T-helper 1 cell treated with Interleukin-12 subunit alpha and Interleukin-12 subunit beta and Interleukin-4 antibody, amounts not matched to agents 30 ng/mL and 1 ng/mL, for 36 hours (primary cell): Measurements from ENCODE around the gene TRAF1. TPM values are rescaled to one million over a fixed set of nuclear protein-coding genes. Genes with fewer than 3 reads are reported as not detected.

ENCODE experiments used
- intact Hi-C: fragments of 100-400 bp; cut with micrococcal nuclease; formaldehyde crosslinking; loops from one replicate; pipeline ENCODE4 v1.15.1; 2024
- total RNA-seq: library from RNA; stranded (reverse); gene quantifications from 2 replicates; pipeline ENCODE4 v1.2.3, GENCODE V29; 2022

Gene TRAF1
- total RNA-seq, 1 donor from 2014 or later = 97.7 TPM

DNA sequence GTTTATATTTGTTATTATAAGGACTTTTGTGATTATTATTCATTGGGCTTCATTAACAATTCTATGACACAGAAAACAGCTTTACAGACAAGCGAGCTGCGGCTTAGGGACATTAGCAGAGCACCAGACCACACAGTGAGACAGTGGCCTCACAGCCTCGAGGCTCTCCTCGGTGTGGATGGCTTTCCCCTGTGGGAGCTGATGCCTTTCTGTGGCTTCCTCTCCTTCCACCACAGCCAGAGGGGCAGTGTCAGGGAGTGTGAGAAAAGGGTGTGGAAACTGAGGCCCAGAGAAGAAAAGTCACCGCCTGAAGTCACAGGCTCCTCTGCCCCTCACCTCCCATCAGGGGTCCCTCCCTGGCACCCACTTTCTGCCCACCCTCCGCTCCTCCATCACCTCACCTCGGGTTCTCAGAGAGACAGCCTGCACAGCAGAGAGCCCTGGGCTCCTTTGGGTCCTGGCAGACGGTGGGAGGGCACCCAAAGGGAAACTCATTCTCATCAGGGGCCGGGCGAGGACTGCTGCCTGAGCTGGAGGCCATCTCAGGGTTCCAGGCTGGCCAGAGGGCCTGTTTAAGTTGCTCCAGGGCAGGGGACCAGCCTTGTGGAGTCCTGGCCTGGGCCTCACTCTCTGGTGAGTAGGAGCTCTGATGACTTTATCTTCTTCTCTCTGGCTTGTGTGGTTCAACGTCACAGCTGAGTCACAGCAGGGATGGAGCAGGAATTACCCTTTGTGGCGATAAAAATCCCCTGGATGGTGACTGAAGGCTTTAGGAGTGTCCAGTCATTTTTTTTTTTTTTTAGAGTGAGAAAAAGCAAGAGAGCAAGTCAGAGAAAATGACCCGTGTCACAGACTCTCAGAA, 830 bp downstream of the TRAF1 start:
- intact Hi-C loops = loop anchor here (1.0 to 2.0 kb wide), 10 partner anchors 9 to 275 kb away; partner anchors contain the start of genes CNTRL, FBXW2, MEGF9 and RAB14

DNA sequence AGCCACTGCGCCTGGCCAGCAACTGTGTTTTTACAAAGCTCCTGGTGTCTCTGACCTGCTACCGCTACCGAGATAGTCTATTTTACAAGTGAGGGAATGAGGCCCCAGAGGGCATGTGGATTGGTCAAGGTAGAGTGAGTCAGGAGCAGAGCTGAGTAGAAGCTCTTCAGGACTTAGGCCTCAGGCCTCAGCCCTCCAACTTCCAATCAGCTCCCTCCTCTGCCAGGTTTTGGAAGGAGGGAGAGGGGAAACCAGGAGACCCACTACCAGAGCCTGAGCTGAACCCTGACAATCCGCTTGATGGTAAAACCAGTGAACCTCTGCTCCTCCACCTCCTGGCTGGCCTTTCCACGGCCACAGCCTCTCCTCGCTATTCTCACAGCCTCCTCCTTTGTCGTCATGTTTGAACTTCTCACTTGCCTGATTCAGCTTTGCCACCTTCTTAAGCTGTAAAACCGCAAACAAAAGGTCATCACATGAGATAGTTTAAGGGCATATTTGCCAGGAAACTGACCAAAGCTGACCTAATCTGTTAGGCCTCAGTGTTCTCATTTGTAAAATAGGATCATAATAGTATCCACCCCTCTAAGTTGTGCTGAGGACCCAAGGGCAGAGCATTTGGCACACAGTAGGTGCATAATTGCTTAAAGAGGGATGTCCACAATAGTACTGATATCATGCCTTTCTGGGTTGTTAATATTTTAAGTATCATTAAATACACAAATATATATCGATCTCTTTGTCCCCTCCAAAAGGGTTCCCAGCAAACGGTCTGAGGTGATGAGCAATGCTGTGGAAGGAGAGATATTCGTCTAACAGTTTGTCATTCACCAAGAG, 1.7 kb downstream of the TRAF1 start:
- intact Hi-C loops = loop anchor here (1.0 to 2.0 kb wide), 2 partner anchors 9 to 14 kb away; no protein-coding TSS in a partner anchor

DNA sequence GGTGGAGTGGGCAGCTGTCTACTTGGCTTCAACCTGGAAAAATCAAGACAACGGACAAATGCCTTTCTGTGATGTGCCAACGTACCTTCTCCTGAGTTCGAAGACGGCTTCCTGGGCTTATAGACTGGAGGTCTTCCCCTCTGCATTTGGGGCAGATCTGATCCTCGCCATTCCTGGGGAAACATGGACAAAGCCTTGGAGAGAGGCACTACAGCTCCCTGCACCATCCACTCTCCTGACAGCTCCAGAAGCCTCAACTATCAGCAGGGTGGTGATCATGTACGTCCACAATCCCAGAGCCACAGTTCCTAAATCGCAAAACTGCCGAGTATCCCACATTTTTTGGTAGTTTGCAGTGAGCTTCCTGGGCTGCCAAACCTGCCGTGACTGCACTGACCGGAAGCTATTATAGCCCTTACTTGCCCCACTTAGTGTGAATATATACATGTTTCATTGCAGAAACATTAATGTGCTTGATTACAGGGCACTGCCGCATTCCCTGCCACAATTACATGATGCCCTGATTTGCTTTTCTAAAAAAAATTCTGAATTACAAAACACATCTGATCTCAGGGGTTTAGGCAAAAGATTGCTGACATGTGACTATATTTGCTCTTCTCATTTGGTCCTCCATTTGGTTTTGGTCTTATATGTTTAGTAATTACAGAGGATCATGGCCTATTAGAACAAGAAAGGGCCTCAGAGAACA, 2.8 kb downstream of the TRAF1 start:
- intact Hi-C loops = loop anchor here (2.0 kb wide), 1 partner anchor 13 kb away; no protein-coding TSS in a partner anchor

DNA sequence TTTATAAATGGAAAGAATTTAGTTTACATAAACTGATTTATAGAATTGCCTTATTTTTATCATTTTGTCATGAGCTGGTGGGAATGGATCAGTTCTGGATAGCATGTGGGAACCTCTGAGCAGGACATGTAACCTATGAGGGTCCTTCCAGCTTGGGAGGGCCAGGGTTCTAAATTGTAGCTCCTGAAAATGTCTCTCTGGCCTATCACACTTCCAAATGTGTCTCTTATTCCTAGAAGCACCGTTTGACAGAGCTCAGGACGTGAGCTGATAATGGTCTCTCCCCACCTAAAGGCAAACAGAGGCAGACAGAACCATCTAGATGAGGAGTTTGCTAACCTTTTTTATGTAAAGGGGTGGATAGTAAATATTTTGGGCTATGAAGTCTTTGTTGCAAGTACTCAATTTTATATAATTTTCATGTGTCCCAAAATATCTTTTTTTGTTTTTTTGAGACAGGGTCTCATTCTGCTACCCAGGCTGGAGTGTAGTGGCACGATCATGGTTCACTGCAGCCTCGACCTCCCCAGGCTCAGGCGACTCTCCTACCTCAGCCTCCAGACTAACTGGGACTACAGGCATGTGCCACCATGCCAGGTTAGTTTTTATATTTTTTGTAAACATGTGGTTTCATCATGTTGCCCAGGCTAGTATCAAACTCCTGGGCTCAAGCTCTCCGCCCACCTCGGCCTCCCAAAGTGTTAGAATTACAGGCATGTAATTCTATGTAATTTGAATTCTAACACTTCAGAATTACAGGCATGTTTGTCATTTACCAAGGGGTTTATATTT, 4.0 kb downstream of the TRAF1 start:
- intact Hi-C loops = no loop called here

DNA sequence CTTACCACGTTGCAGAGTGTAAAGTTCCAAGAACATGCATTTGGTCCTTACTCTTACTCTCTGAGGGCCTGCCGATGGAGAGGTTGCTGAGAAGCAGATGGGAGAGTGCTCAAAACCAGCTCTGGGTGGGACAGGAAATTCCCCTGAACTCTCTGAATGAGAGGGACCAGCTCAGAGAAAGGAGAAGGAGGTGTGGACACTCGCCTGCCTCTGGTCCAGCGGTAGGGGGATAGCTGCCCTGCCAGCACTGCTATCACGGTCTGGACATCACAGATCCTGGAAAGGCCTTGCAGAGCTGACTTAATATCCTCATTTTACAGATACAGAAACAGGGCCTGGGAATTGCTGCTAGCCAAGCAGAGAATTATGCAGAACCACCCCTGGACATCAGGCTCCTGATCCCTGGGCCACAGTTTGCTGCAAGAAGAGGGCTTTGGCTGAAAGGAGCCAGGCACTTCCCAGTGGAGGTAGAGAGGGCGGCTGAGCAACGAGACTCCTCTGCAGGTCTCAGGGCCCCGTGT, 4.9 kb downstream of the TRAF1 start:
- intact Hi-C loops = no loop called here

DNA sequence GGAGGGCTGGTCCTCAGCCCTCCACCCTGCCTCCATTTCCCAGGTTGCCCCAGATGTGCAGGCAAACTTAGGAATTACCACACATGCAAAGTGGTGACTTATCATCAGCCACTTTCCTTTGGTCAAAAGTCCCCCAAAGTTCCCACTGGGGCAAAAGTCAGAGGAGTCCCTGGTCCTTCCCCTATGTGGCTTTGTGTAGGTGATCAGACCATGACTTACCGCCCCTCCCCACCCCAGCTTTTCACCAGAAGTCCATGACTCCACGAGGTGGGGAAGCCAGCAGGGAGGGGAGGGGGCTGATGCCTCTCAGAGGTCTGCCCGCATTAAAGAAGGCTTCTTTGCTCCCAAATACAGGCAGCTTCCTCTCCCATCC, 5.8 kb downstream of the TRAF1 start:
- intact Hi-C loops = no loop called here

DNA sequence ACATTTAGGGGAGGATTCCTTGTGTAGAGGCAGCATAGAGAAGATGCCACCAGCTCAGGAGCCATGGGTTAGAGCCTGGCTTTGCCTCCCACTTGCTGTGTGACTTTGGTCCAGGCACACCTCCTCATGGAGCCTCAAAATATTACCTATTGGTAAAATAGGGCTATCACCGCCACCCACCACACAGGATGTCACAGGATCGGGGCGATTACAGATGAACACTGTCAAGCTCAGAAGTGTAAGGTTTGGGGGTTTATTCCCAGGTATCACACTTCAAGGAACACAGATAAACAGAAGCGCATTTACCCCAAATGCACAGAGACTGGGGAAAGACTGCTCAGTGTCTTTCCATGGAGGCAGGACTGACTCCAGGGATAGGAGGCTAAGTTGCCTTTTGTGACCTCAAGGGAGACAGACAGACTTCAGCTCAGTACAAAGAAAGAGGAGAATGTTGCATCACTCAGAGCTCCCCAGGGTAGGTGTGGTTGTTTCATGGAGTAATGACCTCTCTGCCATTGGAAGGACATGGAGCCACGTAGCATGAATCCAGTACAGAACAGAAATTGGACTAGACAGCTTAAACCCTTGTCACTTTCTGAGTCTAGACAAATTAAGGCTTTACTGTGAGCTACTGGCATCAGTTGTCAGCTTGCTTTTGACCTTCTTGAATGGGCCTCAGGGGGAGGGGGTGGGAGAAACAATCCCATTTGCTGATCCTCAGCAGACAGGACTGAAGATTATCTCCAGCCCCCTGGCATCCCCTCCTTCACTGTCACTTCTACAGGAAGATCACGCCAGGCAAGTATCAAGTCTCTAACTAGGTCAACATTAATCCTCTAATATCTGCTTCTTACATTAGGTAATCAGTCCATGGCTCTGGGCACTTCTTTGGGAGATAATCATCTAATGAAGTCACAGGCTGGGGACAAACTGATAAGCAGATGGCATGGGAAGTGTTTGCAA, 6.5 kb downstream of the TRAF1 start:
- intact Hi-C loops = no loop called here

DNA sequence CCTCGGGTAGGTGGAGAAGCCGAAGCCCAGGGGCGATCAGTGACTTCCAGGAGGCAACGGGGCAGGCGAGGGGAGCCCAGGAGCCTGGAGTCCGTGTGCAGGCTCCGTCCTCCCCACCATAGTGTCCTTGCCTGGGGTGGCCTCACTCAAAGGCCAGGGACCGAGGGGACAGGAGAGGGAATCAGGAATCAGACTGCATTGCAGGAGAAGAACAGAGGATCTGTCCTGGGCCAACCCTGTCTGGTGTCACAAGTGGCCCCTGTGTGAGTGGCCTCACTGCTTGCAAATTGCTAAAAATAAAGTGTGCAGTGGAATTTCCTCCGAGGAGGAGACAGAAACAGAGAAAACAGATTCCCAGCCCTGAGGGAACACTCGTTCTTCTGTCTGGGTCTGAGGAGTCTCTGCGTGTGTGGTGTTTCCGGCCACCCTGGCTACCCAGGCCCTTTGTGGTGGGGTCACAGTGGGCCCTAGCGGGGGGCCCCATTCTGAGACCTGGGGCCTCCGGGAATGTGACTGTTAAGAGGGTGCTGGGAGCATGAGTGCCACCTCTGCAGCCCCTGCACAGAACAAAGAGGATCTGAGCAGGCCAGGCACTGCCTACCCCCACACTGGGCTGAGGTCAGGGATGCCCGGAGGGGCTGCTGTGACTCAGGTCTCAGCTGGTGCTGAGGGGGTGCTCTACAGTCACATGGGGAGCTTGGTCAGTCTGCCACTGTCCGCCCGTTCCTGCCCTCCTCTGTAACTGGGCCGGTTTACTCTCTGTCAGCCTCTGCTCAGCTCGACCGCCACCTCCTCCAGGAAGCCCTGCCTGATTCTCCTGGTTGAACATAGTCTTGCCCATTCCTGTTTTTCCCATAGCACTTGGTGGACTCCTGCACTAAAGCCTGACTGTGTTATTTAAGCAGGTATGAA, 7.4 kb downstream of the TRAF1 start:
- intact Hi-C loops = no loop called here

DNA sequence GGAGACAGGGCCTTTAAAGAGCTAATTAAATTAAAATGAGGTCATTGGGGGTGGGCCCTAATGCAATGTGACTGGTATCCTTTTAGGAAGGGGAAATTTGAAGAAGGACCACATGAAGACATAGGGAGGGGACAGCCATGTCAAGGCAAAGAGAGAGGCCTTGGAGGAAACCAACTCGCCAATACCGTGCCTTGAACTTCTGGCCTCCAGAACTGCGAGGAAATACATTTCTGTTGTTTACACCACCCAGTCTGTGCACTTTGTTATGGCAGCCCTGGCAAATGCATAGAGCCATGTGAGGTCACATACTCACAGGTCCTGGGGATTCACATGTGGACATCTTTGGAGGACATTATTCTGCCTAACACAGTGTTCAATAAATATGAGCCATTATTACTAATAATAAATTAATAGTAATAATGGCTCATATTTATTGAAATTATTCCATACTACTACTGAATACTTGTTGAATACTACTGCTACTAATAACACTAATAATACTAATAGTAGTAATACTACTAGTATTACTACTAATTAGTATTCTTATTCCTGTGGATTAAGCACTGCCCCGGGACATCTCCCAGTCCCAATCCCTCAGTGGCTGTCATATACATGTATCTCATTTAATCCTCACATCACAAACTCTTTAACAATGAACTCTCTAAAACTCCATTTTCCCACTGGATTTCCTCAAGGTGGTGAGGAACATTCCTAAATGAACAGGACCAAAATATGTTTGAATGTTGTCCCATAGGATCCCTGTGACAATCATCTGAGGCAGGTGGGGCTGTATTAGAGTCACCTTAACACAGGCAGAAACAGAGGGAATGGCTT, 8.4 kb downstream of the TRAF1 start:
- intact Hi-C loops = no loop called here

DNA sequence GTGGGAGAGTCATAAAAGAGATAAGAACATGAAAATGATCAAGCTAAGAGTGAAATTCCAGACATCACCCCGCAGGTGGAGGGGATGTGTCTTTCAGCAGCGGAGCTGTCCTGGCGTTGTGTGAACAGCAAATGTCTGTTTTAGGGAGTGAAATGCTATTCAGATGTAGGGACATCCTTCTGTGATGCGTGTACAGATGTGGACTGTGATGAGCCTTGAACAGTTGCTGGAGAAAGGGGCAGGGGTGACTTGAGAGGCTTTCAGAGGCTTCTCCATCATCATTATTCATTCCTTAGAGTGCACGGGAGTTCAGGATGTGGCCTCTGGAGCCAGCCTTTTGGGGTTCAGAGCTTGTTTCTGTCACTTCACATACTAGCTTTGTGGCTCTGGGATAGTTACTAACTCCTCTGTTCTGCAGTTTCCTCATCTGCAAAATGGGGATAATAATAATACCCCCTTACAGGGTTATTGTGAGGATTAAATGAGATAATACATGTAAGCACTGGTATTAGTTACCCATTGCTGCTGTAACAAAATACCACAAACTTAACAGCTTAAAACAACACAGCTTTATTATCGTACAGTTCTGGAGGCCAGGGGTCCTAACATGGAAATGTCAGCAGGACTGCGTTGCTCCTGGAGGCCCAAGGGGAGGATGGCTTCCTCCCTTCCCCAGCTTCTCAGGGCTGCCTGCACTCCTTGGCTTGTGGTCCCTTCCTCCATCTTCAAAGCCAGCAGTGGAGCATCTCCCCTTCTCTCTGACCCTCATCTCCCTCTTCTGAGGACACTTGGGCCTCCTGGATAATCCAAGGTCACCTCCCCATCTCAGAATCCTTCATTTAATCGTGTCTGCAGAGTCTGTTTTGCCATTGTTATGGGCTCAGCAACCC, 9.4 kb downstream of the TRAF1 start:
- intact Hi-C loops = loop anchor here (1.0 kb wide), 5 partner anchors 8 to 25 kb away; no protein-coding TSS in a partner anchor

DNA sequence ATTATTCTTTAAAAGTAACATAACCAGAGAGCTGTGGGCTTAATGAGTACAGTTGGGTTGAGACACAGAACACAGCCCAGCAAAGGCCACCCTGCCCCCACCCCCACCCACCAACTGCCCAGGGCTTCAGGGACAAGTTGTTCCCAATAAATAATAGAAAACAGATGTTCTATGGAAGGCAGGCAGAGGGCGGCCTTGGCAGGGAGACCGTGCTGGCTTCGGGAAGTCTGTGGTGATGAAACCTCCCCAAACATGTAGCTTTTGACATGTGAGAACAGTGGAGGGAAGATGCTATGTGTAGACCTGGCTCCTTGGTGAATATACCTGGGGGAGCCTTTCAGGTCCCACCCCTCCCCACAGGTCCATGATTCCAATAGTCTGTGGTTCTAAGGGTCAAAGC, 10.0 kb downstream of the TRAF1 start:
- intact Hi-C loops = loop anchor here (1.0 kb wide), 5 partner anchors 9 to 24 kb away; no protein-coding TSS in a partner anchor

DNA sequence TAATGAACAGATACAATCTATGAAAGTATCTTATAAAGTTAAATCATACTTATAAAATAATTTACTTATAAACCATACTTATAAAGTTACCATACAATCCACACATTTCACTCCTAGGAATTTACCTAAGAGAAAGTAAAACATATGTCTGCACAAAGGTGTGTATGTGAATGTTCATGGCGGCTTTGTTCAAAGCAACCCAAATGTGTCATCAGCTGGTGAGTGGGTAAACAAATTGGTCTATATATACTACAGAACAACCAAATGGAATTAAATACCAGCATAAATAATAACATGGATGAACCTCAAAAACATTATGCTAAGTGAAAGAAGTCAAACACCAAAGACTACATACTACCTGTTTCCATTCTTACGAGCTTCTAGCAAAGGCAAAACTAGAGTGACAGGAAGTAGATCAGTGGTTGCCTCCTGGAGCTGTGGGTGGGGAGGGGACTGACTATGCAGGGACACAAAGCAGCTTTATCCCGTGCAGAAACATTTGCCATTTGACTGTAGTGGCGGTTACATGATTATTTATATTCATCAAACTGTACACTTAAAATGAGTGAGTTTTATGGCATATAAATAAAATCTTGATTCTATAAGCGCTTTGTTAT, 10.6 kb downstream of the TRAF1 start:
- intact Hi-C loops = loop anchor here (1.0 kb wide), 5 partner anchors 9 to 24 kb away; no protein-coding TSS in a partner anchor

DNA sequence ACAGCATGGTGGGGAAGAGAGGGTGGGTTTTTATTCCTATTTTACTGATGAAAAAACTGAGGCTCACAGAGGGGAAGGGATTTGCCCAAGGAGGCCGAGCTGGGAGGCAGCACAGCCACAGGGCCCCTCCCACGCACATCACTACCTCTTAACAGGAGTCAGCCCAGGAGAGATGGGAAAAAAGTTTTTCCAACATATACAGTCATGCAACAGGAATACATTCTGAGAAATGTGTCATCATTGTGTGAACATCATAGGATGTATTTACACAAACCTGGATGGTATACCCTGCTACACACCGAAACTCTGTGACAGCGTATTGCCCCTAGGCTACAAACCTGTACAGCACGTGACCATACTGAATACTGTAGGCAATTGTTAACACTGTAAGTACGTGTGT, 11.6 kb downstream of the TRAF1 start:
- intact Hi-C loops = no loop called here

DNA sequence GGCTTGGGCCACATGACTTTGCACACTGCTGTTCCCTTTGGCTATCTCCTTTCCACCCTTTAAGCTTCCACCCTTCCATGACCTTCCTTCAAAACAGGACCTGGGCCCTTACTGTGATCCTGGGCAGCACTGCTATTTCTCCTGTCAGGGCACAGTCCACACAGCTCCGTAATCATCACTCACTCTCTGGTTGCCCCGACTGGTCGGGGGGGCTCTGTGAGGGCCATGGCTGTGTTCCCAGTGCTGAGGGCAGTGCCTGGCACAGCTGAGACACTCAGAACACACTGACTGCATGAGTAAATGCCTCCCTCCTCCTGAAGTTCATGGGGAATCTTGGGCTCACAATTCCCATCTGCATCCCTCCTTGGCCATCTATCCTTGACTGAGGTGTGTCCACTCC, 12.2 kb downstream of the TRAF1 start:
- intact Hi-C loops = no loop called here

DNA sequence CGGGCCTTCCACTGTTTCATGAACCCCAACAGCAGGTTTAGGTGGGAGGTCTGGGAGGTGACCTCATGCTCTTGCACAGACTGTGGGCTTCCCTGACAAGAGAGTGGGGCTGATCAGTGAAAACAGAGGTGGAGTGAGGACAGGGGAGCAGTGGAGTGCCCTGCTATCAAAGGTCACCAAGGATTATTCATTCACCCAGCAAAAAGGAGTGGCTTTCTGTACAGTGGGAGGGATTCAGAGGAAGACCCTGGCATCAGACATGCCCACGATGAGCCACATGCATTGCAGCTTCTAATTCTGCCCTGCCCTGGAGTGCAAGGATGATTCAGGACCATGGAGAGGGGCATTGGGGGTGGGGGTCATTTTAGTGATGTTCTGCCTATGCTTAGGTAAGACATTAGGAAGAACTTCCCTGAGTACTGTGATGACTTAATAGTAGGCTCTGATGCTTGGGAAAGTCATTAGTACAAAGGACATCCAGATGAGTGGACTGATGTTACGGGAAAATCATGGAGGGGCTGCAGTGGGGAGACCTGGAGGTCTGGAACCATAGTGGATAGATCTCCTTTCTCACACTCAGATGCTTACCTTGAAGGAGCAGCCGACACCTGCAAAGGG, 12.8 kb downstream of the TRAF1 start:
- intact Hi-C loops = no loop called here
